GM12801 (cell line): Measurements from ENCODE around the gene RAB11FIP5.

Source experiments
- TF ChIP-seq, protein P1 (sequence below): IDR thresholded peaks from one replicate; pipeline ENCODE4 v1.5.1; 2011; ENCODE audit warnings: control low read depth; ENCODE audit not compliant: insufficient read length; ENCODE audit errors: extremely low read depth

Gene RAB11FIP5

DNA sequence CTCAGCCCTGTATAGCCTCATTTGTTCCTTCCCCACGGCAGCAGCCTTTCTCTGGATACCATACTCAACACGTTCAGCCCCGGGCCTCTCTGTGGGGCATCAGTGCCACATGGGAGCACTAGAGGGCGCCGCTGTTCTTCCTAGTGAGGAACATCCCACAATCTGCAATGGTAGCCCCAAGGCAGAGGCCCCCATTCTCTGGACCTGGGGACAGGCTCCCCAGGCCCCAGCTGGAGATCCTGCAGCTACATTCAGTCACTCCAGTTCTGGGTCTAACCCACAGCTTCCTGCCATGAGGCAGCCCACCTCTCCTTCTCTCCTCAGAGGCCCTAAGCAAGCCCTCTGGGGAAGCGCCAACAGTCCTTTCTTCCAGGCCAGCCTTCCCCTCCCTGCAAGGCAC, 27.1 kb downstream of the RAB11FIP5 start:
- TF ChIP-seq, protein P1, sequence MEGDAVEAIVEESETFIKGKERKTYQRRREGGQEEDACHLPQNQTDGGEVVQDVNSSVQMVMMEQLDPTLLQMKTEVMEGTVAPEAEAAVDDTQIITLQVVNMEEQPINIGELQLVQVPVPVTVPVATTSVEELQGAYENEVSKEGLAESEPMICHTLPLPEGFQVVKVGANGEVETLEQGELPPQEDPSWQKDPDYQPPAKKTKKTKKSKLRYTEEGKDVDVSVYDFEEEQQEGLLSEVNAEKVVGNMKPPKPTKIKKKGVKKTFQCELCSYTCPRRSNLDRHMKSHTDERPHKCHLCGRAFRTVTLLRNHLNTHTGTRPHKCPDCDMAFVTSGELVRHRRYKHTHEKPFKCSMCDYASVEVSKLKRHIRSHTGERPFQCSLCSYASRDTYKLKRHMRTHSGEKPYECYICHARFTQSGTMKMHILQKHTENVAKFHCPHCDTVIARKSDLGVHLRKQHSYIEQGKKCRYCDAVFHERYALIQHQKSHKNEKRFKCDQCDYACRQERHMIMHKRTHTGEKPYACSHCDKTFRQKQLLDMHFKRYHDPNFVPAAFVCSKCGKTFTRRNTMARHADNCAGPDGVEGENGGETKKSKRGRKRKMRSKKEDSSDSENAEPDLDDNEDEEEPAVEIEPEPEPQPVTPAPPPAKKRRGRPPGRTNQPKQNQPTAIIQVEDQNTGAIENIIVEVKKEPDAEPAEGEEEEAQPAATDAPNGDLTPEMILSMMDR, result peak; percentile 21

DNA sequence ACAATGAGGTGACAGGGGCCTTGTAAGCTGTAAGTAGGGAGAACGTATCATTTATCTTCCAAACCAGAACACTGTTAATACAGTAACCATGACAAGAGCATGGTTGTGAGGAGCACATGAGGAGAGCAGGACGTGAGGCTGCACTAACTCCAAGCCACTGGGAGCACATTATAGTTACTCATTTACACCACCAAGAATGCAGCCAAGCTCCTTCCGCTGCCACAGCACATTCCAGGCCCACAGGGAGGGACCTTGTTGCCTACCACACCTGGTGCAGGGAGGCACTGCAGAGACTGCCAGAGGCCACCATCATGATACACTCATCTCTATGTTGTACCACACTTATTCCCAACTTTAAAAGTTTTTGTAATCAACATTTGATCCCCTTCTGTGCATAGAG, 27.8 kb downstream of the RAB11FIP5 start:
- TF ChIP-seq, protein P1, result no peak

DNA sequence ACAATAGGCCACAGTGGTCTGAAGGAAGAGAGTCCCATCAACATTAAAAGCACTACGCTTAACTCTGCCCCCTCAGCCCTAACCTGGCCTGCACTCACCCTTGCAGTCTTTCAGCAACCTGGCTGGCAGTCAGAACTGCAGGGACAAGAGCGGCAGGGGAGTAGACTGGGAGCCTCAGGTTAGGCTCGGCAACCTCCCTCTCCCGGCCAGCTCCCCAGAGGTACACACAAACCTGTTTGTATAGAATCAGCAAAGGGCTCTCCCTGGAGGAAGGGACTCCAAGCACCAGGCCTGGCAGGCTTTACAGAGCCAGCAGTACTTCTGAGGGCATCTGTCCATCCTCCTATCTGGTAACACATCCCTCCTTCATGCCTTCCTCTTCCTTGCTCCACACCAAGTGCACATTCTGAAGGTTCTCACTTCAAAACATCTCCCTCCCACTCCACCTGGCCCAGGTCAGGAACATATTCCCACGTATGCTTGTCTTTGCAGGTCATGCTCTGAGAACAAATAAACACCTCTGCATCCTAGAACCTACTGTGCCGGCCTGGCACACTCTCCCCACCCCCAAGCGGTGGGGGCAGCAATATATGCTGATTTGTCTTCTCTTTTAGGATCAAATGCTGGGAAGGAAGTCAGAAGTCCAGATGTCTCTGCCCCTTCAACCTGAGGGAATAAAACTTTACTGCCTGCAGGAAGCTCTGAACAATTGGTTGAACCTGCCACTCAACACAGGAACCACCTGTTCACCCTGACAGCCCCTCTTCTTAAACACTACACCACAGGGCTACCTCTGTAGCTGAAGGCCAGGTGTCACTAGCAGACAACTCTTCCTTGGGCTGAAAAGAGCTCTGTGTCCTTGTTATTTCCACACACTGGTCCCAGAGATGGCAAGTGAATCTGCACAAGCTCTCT, 28.6 kb downstream of the RAB11FIP5 start:
- TF ChIP-seq, protein P1, result no peak

DNA sequence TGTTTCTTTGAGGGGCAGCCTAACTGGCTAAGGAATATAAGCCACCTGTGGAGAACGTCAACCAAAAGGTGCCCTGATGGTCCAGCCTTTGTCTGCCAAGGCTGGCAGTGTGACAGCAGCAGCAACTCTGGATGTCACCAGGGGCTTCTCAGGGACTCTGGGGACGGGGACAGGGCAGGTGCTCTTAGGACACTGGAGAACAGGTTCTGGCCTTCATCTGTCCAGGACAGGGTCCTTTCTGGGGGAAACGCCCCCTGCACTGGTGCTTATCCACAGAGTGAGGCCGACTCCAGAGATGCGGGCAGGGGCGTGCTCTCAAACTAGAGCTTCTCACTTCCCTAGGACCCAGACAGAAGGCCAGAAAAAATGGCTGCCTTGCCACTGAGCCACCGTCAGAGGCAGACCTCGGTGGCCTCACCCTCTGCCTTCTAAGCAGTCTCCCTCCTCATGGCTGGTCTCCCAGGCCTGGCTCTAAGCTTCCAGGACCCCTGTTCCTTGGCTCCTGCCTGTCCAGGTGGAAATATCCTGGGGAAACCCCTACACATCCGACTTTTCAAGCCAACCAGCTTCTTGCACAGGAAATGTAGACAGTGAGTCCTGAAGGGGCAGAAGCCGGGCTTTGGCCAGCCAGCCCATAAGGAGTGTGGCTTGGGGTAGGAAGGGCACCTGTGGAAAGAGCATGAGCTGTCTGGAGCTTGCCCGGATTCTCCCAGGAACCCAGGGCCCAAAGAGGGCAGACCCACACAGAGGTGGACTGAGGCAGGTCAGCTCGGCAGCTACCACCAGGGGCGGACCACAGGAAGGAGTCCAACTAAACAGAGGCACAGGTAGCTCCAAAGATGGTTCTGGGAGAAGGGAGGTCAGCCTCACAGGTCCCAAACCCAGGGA, 30.0 kb downstream of the RAB11FIP5 start:
- TF ChIP-seq, protein P1, result no peak

DNA sequence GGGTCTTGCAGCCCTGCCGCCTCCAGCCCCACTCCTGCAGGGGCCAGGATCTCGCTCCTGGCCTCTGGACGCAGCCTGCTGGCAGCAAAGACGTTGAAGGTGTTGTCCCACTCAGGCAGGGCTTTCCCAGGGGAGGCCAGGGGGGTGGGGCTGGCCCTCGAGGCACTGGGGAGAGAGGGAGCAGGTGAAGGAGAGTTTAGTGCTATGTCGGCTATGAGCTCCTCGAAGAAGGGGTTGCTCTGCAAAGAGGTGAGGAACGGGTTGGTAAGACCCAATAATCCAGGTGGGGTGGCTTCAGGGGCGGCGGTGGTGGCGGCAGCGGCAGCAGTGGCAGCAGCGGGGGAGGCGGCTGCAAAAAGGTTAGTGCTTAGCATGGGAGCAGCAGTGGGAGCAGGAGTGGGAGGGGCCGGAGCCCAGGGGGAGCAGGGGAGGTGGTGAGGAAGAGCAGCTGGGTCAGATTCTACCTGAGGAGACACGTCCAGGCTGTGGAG, 31.5 kb downstream of the RAB11FIP5 start:
- TF ChIP-seq, protein P1, result no peak

DNA sequence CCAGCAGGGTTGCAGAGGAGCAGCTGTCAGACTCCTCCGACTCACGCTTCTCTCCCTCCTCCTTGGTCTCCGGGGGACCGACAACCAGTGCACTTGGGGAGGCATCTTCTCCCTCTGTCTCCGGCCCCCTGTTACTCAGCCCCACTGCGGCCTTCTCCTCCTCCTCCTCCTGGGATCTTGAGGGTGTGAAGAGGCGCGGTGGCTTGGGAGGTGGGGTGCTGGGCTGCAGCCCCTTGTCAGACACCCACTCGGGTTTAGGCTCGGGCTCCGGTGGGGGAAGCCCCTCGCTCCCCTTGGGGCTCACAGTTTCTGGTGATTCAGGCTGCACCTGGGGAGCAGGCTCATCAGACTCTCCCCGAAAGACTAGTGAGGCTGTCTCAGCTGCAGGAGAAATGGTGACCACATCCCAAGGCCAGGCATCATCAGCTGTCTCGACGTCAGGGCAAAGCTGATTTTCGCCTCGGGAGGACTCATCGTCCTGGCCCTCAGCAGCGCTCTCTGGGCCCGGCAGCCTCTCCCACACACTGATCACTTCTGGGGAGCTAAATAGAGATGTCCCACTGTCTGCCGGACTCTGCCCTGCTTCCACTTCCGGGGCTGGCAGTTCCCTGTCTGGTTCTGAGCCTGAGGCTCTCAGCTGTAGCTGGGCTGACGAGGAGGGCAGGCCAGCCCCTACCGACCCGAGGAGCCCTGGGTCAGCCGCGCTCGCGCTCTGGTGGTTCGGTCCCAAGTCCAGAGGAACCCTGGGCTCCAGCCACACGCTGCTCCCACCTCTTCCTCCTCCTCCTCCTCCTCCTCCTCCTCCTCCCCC, 32.2 kb downstream of the RAB11FIP5 start:
- TF ChIP-seq, protein P1, result no peak
